Stimulated activated CD8-positive, alpha-beta memory T cell treated with anti-CD3 and anti-CD28 coated beads, Interleukin-7, amount 100 ng/mL, for 1 hour (primary cell): ENCODE data around the gene GPR15.

Experiments
- DNase-seq, 2 donors: peaks; one replicate each; pipeline ENCODE4 v3.0.0-alpha.2; 2020; ENCODE audit warnings: low read depth in 2 of 2

The GPR15 gene

GRCh38 chr3:98530676-98531075 lies 1.1 kb upstream of the GPR15 start:
- no peak for DNase-seq

- DNase-seq: no peak
Measured at GRCh38 chr3:98532275-98532637, 478 bp downstream of the GPR15 start.

- DNase-seq: no peak
Measured at GRCh38 chr3:98532709-98533571, 1.2 kb downstream of the GPR15 start.

- no peak for DNase-seq
Measured at GRCh38 chr3:98534168-98534567, 2.4 kb downstream of the GPR15 start.

GRCh38 chr3:98534734-98535133 lies 3.0 kb downstream of the GPR15 start:
- DNase-seq: no peak

- no peak for DNase-seq
Measured at GRCh38 chr3:98536456-98537017, 4.8 kb downstream of the GPR15 start.

- DNase-seq: no peak
Measured at GRCh38 chr3:98540346-98540745, 8.6 kb downstream of the GPR15 start.

- DNase-seq: no peak
Measured at GRCh38 chr3:98541695-98542094, 9.9 kb downstream of the GPR15 start.

GRCh38 chr3:98542623-98543022 lies 10.8 kb downstream of the GPR15 start:
- no peak for DNase-seq

GRCh38 chr3:98545940-98546339 lies 14.2 kb downstream of the GPR15 start:
- no peak for DNase-seq

GRCh38 chr3:98548544-98548943 lies 16.8 kb downstream of the GPR15 start:
- DNase-seq: no peak

GRCh38 chr3:98550833-98551232 lies 19.1 kb downstream of the GPR15 start:
- no peak for DNase-seq

GRCh38 chr3:98551236-98551635 lies 19.5 kb downstream of the GPR15 start:
- DNase-seq: no peak

- no peak for DNase-seq
Measured at GRCh38 chr3:98551754-98552153, 20.0 kb downstream of the GPR15 start.

GRCh38 chr3:98552232-98553020 lies 20.6 kb downstream of the GPR15 start:
- DNase-seq: no peak

- DNase-seq: no peak
Measured at GRCh38 chr3:98553021-98553563, 21.3 kb downstream of the GPR15 start.

- no peak for DNase-seq
Measured at GRCh38 chr3:98553753-98554152, 22.0 kb downstream of the GPR15 start.

GRCh38 chr3:98554580-98554979 lies 22.8 kb downstream of the GPR15 start:
- DNase-seq: no peak

- no peak for DNase-seq
Measured at GRCh38 chr3:98555025-98555379, 23.2 kb downstream of the GPR15 start.

GRCh38 chr3:98556164-98557130 lies 24.7 kb downstream of the GPR15 start:
- no peak for DNase-seq

GRCh38 chr3:98557324-98558010 lies 25.7 kb downstream of the GPR15 start:
- no peak for DNase-seq
